ENCODE measurements around the gene MAGI2.

DNA sequence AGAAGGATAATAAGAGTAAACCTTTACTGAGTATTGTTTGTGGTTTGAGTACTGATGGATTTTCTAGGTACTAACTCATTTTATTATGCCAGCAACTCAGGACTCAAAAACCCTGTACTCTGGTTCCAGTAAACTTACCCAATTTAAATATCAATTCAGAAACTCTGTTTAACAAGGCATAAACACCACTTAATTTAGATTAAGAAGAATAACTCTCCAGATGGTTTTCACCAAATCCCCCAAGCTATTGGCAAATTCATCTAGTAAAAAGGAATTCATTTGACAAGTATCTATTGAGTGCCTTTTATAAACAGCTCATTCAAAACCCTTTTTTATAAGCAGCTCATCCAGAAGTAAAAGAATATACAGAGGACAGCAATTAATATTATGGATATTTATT, 1082.5 kb downstream of the MAGI2 start:
- TF ChIP-seq, protein P1, sequence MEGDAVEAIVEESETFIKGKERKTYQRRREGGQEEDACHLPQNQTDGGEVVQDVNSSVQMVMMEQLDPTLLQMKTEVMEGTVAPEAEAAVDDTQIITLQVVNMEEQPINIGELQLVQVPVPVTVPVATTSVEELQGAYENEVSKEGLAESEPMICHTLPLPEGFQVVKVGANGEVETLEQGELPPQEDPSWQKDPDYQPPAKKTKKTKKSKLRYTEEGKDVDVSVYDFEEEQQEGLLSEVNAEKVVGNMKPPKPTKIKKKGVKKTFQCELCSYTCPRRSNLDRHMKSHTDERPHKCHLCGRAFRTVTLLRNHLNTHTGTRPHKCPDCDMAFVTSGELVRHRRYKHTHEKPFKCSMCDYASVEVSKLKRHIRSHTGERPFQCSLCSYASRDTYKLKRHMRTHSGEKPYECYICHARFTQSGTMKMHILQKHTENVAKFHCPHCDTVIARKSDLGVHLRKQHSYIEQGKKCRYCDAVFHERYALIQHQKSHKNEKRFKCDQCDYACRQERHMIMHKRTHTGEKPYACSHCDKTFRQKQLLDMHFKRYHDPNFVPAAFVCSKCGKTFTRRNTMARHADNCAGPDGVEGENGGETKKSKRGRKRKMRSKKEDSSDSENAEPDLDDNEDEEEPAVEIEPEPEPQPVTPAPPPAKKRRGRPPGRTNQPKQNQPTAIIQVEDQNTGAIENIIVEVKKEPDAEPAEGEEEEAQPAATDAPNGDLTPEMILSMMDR (IDR thresholded peaks at IDR 0.05): no peak
- TF ChIP-seq POLR2A (IDR thresholded peaks at IDR 0.05) (no peak), POLR2AphosphoS5 (IDR thresholded peaks at IDR 0.05) (no peak)
